Measurements from ENCODE around the gene DLX1.
"Not testable (repeated sequence)": the region's sequence is repeated elsewhere in the genome, so short reads cannot be mapped to it uniquely, and the experiment has no call there.

The DLX1 gene

DNA sequence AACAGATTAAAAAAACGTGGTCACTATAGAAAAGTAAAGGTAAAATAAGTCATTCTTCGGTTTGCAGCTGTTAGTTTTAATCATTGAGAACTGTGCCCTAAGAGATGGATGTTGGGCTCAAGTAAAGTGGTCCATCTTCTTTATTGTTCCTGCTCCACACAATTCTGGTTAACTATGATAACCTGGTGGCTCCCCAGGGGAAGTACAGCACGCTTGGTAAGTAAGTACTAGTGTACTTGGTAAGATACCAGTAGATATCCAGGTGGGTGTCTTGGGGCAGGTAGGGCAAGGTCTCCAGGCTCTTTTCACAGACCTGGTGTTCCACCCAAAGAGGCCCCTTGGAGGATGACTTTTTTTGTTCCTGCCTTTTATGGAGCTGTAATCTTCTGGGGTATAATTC is 49.0 kb downstream of the DLX1 start:
- no peak overlapping the region for H3K4me3 ChIP-seq (ENCODE audit: low read depth in 1 of 2, low read length in 1 of 2)
- TF ChIP-seq, protein P1, sequence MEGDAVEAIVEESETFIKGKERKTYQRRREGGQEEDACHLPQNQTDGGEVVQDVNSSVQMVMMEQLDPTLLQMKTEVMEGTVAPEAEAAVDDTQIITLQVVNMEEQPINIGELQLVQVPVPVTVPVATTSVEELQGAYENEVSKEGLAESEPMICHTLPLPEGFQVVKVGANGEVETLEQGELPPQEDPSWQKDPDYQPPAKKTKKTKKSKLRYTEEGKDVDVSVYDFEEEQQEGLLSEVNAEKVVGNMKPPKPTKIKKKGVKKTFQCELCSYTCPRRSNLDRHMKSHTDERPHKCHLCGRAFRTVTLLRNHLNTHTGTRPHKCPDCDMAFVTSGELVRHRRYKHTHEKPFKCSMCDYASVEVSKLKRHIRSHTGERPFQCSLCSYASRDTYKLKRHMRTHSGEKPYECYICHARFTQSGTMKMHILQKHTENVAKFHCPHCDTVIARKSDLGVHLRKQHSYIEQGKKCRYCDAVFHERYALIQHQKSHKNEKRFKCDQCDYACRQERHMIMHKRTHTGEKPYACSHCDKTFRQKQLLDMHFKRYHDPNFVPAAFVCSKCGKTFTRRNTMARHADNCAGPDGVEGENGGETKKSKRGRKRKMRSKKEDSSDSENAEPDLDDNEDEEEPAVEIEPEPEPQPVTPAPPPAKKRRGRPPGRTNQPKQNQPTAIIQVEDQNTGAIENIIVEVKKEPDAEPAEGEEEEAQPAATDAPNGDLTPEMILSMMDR (IDR thresholded peaks at IDR 0.05), result no peak
- no peak overlapping the region for H3K27ac ChIP-seq
- no peaks in the 10 kb centered on the region for H3K4me1 ChIP-seq (ENCODE audit: control insufficient read depth in 1 of 2, insufficient read depth in 1 of 2, low read depth in 1 of 2, low read length in 1 of 2)
- no peaks in the 10 kb centered on the region for H3K27me3 ChIP-seq
- no peaks in the 10 kb centered on the region for H3K9me3 ChIP-seq
- no peaks in the 10 kb centered on the region for H3K36me3 ChIP-seq

- Histone ChIP-seq H3K27me3 (no peaks in the 10 kb centered on the region), H3K4me1 (ENCODE audit: control insufficient read depth in 1 of 2, insufficient read depth in 1 of 2, low read depth in 1 of 2, low read length in 1 of 2) (no peaks in the 10 kb centered on the region), H3K36me3 (no peaks in the 10 kb centered on the region), H3K27ac (no peak overlapping the region), H3K9me3 (no peaks in the 10 kb centered on the region), H3K4me3 (ENCODE audit: low read depth in 1 of 2, low read length in 1 of 2) (no peak overlapping the region)
- TF ChIP-seq, protein P1 (IDR thresholded peaks at IDR 0.05), result no peak
These were observed 50.1 kb downstream of the DLX1 start for GRCh38 chr2:172135446-172135845.

DNA sequence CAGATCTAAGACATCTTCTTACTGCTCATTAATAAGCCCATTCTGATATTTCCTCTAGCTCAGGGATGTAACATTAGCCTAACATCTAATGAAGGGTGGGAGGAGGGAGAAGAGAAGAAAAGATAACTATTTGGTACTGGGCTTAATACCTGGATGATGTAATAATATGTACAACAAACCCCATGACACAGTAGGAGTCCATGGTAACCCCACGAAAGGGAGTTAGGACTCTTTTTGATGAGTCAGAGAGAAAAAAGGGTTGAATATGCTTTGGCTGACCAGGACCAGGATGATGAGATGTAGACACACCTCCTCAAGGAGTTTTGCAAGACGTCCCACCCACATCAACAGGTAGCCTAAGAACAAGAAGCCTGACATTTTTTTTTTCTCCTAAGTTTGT is 51.8 kb downstream of the DLX1 start:
- TF ChIP-seq, protein P1 (IDR thresholded peaks at IDR 0.05), result no peak
- H3K27ac ChIP-seq, result no peak overlapping the region
- H3K9me3 ChIP-seq, result no peaks in the 10 kb centered on the region
- no peaks in the 10 kb centered on the region for H3K36me3 ChIP-seq
- no peaks in the 10 kb centered on the region for H3K27me3 ChIP-seq
- no peak overlapping the region for H3K4me3 ChIP-seq (ENCODE audit: low read depth in 1 of 2, low read length in 1 of 2)
- no peaks in the 10 kb centered on the region for H3K4me1 ChIP-seq (ENCODE audit: control insufficient read depth in 1 of 2, insufficient read depth in 1 of 2, low read depth in 1 of 2, low read length in 1 of 2)

DNA sequence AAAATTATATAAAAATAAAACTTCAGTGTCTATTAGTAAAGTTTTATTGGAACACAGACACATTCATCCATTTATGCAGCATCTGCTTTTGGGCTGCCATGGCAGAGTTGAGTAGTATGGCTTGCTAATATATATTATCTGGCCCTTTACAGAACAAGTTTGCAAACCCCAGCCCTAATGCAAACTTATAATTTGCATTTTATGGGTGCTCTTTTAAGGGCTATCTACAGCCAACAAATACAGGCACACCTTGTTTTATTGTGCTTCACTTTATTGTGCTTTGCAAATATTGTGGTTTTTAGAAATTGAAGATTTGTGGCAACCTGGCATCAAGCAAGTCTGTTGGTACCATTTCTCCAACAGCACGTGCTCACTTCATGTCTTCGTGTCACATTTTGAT is 52.6 kb downstream of the DLX1 start:
- TF ChIP-seq, protein P1 (IDR thresholded peaks at IDR 0.05), result no peak
- Histone ChIP-seq H3K36me3 (no peaks in the 10 kb centered on the region), H3K4me3 (ENCODE audit: low read depth in 1 of 2, low read length in 1 of 2) (no peak overlapping the region), H3K27me3 (no peaks in the 10 kb centered on the region), H3K4me1 (ENCODE audit: control insufficient read depth in 1 of 2, insufficient read depth in 1 of 2, low read depth in 1 of 2, low read length in 1 of 2) (no peaks in the 10 kb centered on the region), H3K27ac (no peak overlapping the region), H3K9me3 (no peaks in the 10 kb centered on the region)

DNA sequence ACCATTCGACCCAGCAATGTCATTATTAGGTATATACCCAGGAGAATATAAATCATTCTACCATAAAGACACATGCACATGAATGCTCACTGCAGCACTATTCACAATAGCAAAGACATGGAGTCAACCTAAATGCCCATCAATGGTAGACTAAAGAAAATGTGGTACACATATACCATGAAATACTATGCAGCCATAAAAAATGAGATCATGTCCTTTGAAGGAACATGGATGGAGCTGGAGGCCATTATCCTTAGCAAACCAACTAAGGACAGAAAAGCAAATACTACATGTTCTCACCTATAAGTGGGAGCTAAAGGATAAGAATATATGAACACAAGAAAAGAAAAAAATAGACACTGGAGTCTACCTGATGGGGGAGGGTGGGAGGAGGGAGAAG is 53.4 kb downstream of the DLX1 start:
- not testable (repeated sequence) for H3K36me3 ChIP-seq; H3K9me3 ChIP-seq; H3K27ac ChIP-seq; H3K27me3 ChIP-seq; H3K4me3 ChIP-seq (ENCODE audit: low read depth in 1 of 2, low read length in 1 of 2); H3K4me1 ChIP-seq (ENCODE audit: control insufficient read depth in 1 of 2, insufficient read depth in 1 of 2, low read depth in 1 of 2, low read length in 1 of 2)
